Measurements from ENCODE around the gene TCP11.

Gene TCP11

DNA sequence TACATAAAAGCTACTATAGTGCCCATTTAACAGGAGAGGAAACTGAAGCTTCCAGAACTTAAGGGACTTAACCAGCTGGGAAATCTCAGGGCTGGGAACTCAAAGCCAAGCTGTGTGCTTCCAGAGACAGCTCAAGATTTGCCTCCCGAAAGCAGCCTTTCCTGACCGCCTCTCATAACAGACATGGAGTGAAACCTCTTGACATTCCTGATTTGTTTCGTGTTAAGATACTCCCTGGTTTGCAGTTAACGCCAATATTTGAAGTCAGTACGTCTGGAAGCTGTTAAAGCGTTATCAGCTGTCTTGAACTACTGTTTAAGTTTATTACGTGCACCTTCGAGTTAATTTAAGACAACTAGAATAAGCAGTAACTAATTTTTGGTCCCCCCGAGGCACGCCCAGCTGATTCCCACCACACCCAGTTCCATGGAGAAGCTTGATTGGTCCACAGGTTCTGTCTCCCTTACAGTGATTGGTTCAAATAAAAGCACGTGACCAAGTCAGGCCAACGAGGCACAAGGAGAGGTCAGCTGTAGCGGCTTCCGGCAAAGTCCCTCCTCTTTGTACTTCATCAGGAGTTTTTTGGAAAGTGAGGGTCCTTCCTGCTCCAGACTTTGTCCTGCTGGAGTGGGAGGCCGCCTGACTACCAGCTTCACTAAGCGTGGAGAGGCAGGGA lies 8.9 kb upstream of the TCP11 start:
- Histone ChIP-seq H3K9ac (ENCODE audit: low read length) (no peak overlapping the region), H3K56ac (ENCODE audit: low read length) (no peak overlapping the region), H2BK15ac (replicated peaks; ENCODE audit: low read depth) (no peak overlapping the region), H3K27ac (ENCODE audit: low read depth, low read length) (no peak overlapping the region), H3K36me3 (ENCODE audit: control insufficient read depth, insufficient read depth, low read length) (no peaks in the 10 kb centered on the region), H2AK5ac (ENCODE audit: low read length) (no peak overlapping the region), H2BK5ac (ENCODE audit: low read length) (no peak overlapping the region), H3K4me3 (ENCODE audit: low read length) (no peak overlapping the region), H4K5ac (ENCODE audit: low read length) (no peak overlapping the region), H3K79me2 (ENCODE audit: control insufficient read depth, insufficient read depth, low read length) (no peaks in the 10 kb centered on the region), H3K4me2 (ENCODE audit: low read length) (no peak overlapping the region), H3K18ac (ENCODE audit: low read length) (no peak overlapping the region), H3K4ac (ENCODE audit: low read depth, low read length) (no peak overlapping the region), H3K27me3 (ENCODE audit: insufficient read depth, low read length, poor library complexity) (no peaks in the 10 kb centered on the region), H2BK120ac (ENCODE audit: low read depth, low read length) (no peak overlapping the region), H3K4me1 (ENCODE audit: control insufficient read depth, low read depth, low read length) (no peaks in the 10 kb centered on the region), H3K79me1 (ENCODE audit: low read length) (no peaks in the 10 kb centered on the region), H4K8ac (ENCODE audit: low read depth, low read length) (no peak overlapping the region), H3K23ac (ENCODE audit: low read length) (no peak overlapping the region)
- no peak for DNase-seq
- WGBS (ENCODE audit: extremely low coverage, insufficient coverage, low lambda C conversion rate): no CpG with 5 or more reads among the region's 16 CpGs

DNA sequence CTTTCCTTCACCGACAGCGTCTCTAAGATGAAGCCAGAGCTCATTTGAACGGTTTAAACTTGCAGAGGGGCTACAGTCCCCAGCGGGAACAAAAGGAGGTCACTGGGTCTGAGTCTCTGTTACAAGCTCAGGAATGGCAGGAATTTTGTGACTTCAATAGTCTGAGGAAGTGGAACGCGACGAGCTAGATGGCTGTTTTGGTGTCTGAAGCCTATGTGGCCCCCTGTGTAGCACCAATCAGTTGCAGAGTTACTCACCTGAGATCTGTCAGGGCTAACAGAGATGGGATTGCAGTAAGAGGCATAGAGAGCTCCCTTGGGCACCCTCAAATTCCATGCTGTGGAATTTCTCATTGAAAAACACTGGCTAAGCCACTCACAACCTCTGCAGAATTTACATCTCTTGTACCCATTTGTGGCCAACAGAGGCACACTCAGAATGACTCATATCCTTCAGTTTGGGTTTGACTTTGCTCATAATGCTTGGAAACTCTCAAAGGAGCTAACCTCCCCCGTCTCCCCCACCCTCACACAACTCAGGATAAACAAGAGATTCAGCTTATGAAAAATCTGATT lies 7.1 kb upstream of the TCP11 start:
- no peak overlapping the region for H3K23ac ChIP-seq (ENCODE audit: low read length)
- H4K8ac ChIP-seq (ENCODE audit: low read depth, low read length): no peak overlapping the region
- H3K79me2 ChIP-seq (ENCODE audit: control insufficient read depth, insufficient read depth, low read length): no peaks in the 10 kb centered on the region
- H3K56ac ChIP-seq (ENCODE audit: low read length): peak overlapping the region; percentile 44
- H3K4me2 ChIP-seq (ENCODE audit: low read length): no peak overlapping the region
- H3K36me3 ChIP-seq (ENCODE audit: control insufficient read depth, insufficient read depth, low read length): no peaks in the 10 kb centered on the region
- no CpG with 5 or more reads among the region's 8 CpGs for WGBS (ENCODE audit: extremely low coverage, insufficient coverage, low lambda C conversion rate)
- H3K4me3 ChIP-seq (ENCODE audit: low read length): no peak overlapping the region
- H2BK15ac ChIP-seq (replicated peaks; ENCODE audit: low read depth): no peak overlapping the region
- no peak overlapping the region for H3K4ac ChIP-seq (ENCODE audit: low read depth, low read length)
- peak overlapping the region; percentile 13 for H3K18ac ChIP-seq (ENCODE audit: low read length)
- H2BK120ac ChIP-seq (ENCODE audit: low read depth, low read length): no peak overlapping the region
- no peak overlapping the region for H3K9ac ChIP-seq (ENCODE audit: low read length)
- H3K27me3 ChIP-seq (ENCODE audit: insufficient read depth, low read length, poor library complexity): no peaks in the 10 kb centered on the region
- peak; percentile 98 for DNase-seq
- no peak overlapping the region for H4K5ac ChIP-seq (ENCODE audit: low read length)
- H2AK5ac ChIP-seq (ENCODE audit: low read length): no peak overlapping the region
- no peak overlapping the region for H2BK5ac ChIP-seq (ENCODE audit: low read length)
- H3K4me1 ChIP-seq (ENCODE audit: control insufficient read depth, low read depth, low read length): no peaks in the 10 kb centered on the region
- H3K27ac ChIP-seq (ENCODE audit: low read depth, low read length): peak overlapping the region; percentile 35
- H3K79me1 ChIP-seq (ENCODE audit: low read length): no peaks in the 10 kb centered on the region

DNA sequence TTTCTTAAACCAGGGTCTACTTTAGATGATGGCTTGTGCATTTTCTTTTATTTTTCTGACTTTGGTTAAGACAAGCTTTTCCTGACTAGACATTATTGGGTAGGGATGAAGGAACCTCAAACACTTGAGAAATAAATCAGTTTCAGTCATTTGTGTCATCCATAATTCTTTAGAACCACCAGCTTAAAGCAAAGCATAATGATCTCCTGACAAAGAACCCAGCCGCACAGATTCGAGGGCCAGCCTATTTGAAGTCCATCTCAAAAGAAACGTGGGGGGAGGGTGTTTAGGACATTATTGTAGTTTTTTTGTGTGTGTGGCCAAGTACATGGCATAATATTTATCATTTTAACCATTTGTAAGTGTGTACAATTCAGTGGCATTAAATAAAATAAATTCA lies 6.3 kb upstream of the TCP11 start:
- WGBS (ENCODE audit: extremely low coverage, insufficient coverage, low lambda C conversion rate): no CpG with 5 or more reads among the region's 3 CpGs
- Histone ChIP-seq H3K27me3 (ENCODE audit: insufficient read depth, low read length, poor library complexity) (no peaks in the 10 kb centered on the region), H3K4me2 (ENCODE audit: low read length) (no peak overlapping the region), H3K9ac (ENCODE audit: low read length) (no peak overlapping the region), H3K23ac (ENCODE audit: low read length) (no peak overlapping the region), H4K5ac (ENCODE audit: low read length) (no peak overlapping the region), H2BK15ac (replicated peaks; ENCODE audit: low read depth) (no peak overlapping the region), H3K56ac (ENCODE audit: low read length) (no peak overlapping the region), H4K8ac (ENCODE audit: low read depth, low read length) (no peak overlapping the region), H3K18ac (ENCODE audit: low read length) (no peak overlapping the region), H3K79me2 (ENCODE audit: control insufficient read depth, insufficient read depth, low read length) (no peaks in the 10 kb centered on the region), H3K4me3 (ENCODE audit: low read length) (no peak overlapping the region), H3K4me1 (ENCODE audit: control insufficient read depth, low read depth, low read length) (no peaks in the 10 kb centered on the region), H3K27ac (ENCODE audit: low read depth, low read length) (no peak overlapping the region), H3K4ac (ENCODE audit: low read depth, low read length) (no peak overlapping the region), H2BK5ac (ENCODE audit: low read length) (no peak overlapping the region), H2BK120ac (ENCODE audit: low read depth, low read length) (no peak overlapping the region), H3K79me1 (ENCODE audit: low read length) (no peaks in the 10 kb centered on the region), H3K36me3 (ENCODE audit: control insufficient read depth, insufficient read depth, low read length) (no peaks in the 10 kb centered on the region), H2AK5ac (ENCODE audit: low read length) (no peak overlapping the region)
- DNase-seq: no peak

DNA sequence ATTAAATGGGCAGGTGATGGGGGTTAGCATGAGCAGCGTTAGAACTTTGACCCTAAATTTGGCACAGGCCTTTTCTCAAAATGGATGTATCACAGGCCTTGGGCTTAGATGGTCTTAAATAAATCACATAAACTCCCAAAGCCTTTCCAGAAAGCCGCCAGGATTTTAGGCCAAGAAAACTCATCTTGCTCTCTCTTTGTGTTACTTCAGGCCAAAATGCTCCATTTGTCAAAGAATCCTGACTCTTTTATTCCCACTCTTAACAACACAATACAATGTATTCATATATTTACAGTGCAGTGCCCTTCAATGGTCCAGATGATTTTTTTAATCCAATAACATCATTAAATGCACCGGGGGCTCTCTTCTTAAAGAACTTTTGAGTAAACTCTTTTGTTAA lies 5.9 kb upstream of the TCP11 start:
- peak overlapping the region; percentile 8 for H3K18ac ChIP-seq (ENCODE audit: low read length)
- H2AK5ac ChIP-seq (ENCODE audit: low read length): no peak overlapping the region
- H3K27ac ChIP-seq (ENCODE audit: low read depth, low read length): no peak overlapping the region
- no peak overlapping the region for H2BK15ac ChIP-seq (replicated peaks; ENCODE audit: low read depth)
- H3K4me3 ChIP-seq (ENCODE audit: low read length): no peak overlapping the region
- H3K79me1 ChIP-seq (ENCODE audit: low read length): no peaks in the 10 kb centered on the region
- no peak for DNase-seq
- H3K4me2 ChIP-seq (ENCODE audit: low read length): no peak overlapping the region
- H3K79me2 ChIP-seq (ENCODE audit: control insufficient read depth, insufficient read depth, low read length): no peaks in the 10 kb centered on the region
- no CpG with 5 or more reads among the region's 3 CpGs for WGBS (ENCODE audit: extremely low coverage, insufficient coverage, low lambda C conversion rate)
- no peak overlapping the region for H4K5ac ChIP-seq (ENCODE audit: low read length)
- no peak overlapping the region for H3K9ac ChIP-seq (ENCODE audit: low read length)
- H3K4ac ChIP-seq (ENCODE audit: low read depth, low read length): no peak overlapping the region
- H2BK120ac ChIP-seq (ENCODE audit: low read depth, low read length): no peak overlapping the region
- no peak overlapping the region for H3K23ac ChIP-seq (ENCODE audit: low read length)
- H3K36me3 ChIP-seq (ENCODE audit: control insufficient read depth, insufficient read depth, low read length): no peaks in the 10 kb centered on the region
- H3K27me3 ChIP-seq (ENCODE audit: insufficient read depth, low read length, poor library complexity): no peaks in the 10 kb centered on the region
- H2BK5ac ChIP-seq (ENCODE audit: low read length): no peak overlapping the region
- H4K8ac ChIP-seq (ENCODE audit: low read depth, low read length): no peak overlapping the region
- H3K4me1 ChIP-seq (ENCODE audit: control insufficient read depth, low read depth, low read length): no peaks in the 10 kb centered on the region
- no peak overlapping the region for H3K56ac ChIP-seq (ENCODE audit: low read length)

DNA sequence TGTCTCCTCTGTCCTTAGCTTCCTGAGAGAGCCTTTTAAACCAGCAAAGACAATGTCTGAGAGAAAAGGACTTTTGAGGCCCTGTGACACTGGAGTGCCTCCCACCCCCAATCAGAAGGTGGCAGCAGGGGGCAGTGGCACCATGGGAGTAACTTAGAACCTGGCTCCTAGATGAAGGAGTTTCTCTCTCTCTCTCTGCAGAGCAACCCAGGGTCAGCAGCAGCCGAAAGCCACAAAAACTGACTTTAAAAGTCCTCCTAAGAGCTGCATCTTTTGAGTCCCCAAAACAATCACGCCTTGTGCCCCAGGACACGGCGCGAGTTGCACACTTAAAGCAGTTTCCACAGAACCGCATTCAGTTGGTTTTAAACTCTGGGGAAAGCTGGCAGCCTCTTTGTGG lies 5.3 kb upstream of the TCP11 start:
- H3K4me3 ChIP-seq (ENCODE audit: low read length): no peak overlapping the region
- DNase-seq: peak; percentile 79
- no peak overlapping the region for H3K23ac ChIP-seq (ENCODE audit: low read length)
- no peaks in the 10 kb centered on the region for H3K79me1 ChIP-seq (ENCODE audit: low read length)
- peak overlapping the region; percentile 8 for H3K18ac ChIP-seq (ENCODE audit: low read length)
- peak overlapping the region; percentile 11 for H3K9ac ChIP-seq (ENCODE audit: low read length)
- no peaks in the 10 kb centered on the region for H3K36me3 ChIP-seq (ENCODE audit: control insufficient read depth, insufficient read depth, low read length)
- H3K79me2 ChIP-seq (ENCODE audit: control insufficient read depth, insufficient read depth, low read length): no peaks in the 10 kb centered on the region
- no peak overlapping the region for H2AK5ac ChIP-seq (ENCODE audit: low read length)
- H2BK5ac ChIP-seq (ENCODE audit: low read length): no peak overlapping the region
- H3K56ac ChIP-seq (ENCODE audit: low read length): no peak overlapping the region
- no peak overlapping the region for H3K27ac ChIP-seq (ENCODE audit: low read depth, low read length)
- no peak overlapping the region for H3K4ac ChIP-seq (ENCODE audit: low read depth, low read length)
- H3K4me1 ChIP-seq (ENCODE audit: control insufficient read depth, low read depth, low read length): no peaks in the 10 kb centered on the region
- H4K5ac ChIP-seq (ENCODE audit: low read length): no peak overlapping the region
- WGBS (ENCODE audit: extremely low coverage, insufficient coverage, low lambda C conversion rate): no CpG with 5 or more reads among the region's 6 CpGs
- H3K4me2 ChIP-seq (ENCODE audit: low read length): no peak overlapping the region
- H4K8ac ChIP-seq (ENCODE audit: low read depth, low read length): no peak overlapping the region
- H2BK120ac ChIP-seq (ENCODE audit: low read depth, low read length): no peak overlapping the region
- no peak overlapping the region for H2BK15ac ChIP-seq (replicated peaks; ENCODE audit: low read depth)
- H3K27me3 ChIP-seq (ENCODE audit: insufficient read depth, low read length, poor library complexity): no peaks in the 10 kb centered on the region

DNA sequence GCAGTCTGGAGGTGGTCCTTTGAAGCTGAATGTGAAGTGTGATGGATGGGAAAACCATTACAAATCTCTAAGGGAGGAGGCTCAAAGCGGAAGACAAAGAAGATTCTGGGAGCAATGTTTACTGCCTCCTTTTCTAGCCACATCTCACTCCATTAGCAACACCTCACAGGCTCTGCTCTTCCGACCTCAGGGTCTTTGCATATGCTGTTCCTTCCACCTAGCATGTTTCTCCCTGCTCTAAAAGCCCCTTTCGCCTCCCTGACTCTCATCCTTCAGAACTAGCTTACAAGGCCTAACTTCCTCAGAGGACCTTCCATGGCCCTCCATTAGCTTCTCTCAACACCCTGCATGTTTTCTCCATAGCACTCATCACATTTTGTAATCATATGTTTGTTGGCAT lies 4.6 kb upstream of the TCP11 start:
- Histone ChIP-seq H2BK5ac (ENCODE audit: low read length) (no peak overlapping the region), H3K18ac (ENCODE audit: low read length) (no peak overlapping the region), H3K79me2 (ENCODE audit: control insufficient read depth, insufficient read depth, low read length) (no peaks in the 10 kb centered on the region), H2BK120ac (ENCODE audit: low read depth, low read length) (no peak overlapping the region), H3K4ac (ENCODE audit: low read depth, low read length) (no peak overlapping the region), H3K9ac (ENCODE audit: low read length) (no peak overlapping the region), H2BK15ac (replicated peaks; ENCODE audit: low read depth) (no peak overlapping the region), H4K8ac (ENCODE audit: low read depth, low read length) (no peak overlapping the region), H3K36me3 (ENCODE audit: control insufficient read depth, insufficient read depth, low read length) (no peaks in the 10 kb centered on the region), H3K4me1 (ENCODE audit: control insufficient read depth, low read depth, low read length) (no peaks in the 10 kb centered on the region), H3K23ac (ENCODE audit: low read length) (no peak overlapping the region), H3K27me3 (ENCODE audit: insufficient read depth, low read length, poor library complexity) (no peaks in the 10 kb centered on the region), H3K27ac (ENCODE audit: low read depth, low read length) (no peak overlapping the region), H3K79me1 (ENCODE audit: low read length) (no peaks in the 10 kb centered on the region), H4K5ac (ENCODE audit: low read length) (no peak overlapping the region), H2AK5ac (ENCODE audit: low read length) (no peak overlapping the region), H3K4me3 (ENCODE audit: low read length) (no peak overlapping the region), H3K4me2 (ENCODE audit: low read length) (no peak overlapping the region), H3K56ac (ENCODE audit: low read length) (no peak overlapping the region)
- DNase-seq: no peak
- no CpG with 5 or more reads among the region's 3 CpGs for WGBS (ENCODE audit: extremely low coverage, insufficient coverage, low lambda C conversion rate)

All from mesendoderm (in vitro differentiated cells).